Activated T-cell treated with anti-CD3 and anti-CD28 coated beads, Interleukin-2, amount 50 U/mL, for 48 hours (primary cell): ENCODE data around the gene PWWP2B.
A peak's percentile ranks its signal among the peaks of the same experiment; 100 is the strongest.
"Not testable (repeated sequence)": the region's sequence is repeated elsewhere in the genome, so short reads cannot be mapped to it uniquely, and the experiment has no call there.

Experiments
- DNase-seq, 2 experiments: peaks; one replicate each; pipeline ENCODE4 v3.0.0-alpha.2; 2020

PWWP2B gene

DNA sequence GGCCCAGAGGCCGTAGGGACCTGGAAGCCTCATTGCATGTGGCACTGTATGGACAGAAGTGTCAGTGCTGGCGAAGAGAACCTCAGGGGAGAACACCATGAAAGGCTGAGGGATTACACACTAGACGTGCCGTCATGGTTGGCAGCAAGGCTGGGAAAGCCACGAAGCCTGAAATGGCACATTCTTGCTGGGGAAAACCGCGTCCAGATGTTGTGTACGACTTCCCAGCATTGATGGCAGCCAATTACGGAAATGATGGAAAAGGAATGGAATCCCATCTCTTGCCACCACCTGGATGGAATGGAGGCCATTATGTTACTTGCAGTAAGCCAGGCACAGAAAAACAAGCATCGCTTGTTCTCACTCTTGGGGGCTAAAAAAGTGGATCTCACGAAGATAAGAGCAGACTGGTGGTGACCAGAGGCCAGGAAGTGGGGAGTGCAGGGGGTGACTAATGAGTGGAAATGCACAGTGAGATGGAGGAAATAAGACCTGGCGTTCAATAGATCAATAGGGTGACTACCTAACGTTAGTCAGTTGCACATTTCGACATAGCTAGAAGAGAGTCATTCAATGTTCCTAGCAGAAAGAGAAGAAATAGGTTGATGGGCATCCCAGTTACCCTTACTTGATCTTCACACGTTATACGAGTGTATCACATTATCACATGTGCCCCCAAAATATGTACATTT lies 14.6 kb upstream of the PWWP2B start:
- DNase-seq: no peak

DNA sequence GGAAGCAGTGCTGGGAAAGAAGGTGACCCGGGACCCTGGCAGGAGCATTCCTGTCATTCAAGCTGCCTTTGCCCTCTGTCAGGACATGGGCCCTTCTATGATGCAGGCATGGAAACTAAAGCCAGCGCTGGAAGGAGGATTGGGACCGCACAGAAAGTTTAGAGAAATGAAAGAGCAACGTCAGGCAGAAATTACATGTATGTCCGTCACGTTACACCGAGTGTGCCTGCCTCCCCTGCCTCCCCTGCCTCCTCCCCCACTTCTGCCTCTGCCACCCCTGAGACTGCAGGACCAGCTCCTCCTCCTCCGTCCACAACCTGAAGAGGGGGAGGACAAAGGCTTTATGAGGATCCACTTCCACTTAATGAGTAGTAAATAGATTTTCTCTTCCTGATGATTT lies 13.9 kb upstream of the PWWP2B start:
- DNase-seq: no peak

- no peak for DNase-seq
These were observed 13.2 kb upstream of the PWWP2B start for GRCh38 chr10:132383751-132384196.

GRCh38 chr10:132384618-132385388 lies 12.2 kb upstream of the PWWP2B start:
- DNase-seq: no peak

GRCh38 chr10:132385389-132385667 lies 11.7 kb upstream of the PWWP2B start:
- no peak for DNase-seq

GRCh38 chr10:132385721-132386418 lies 11.1 kb upstream of the PWWP2B start:
- DNase-seq: no peak

DNA sequence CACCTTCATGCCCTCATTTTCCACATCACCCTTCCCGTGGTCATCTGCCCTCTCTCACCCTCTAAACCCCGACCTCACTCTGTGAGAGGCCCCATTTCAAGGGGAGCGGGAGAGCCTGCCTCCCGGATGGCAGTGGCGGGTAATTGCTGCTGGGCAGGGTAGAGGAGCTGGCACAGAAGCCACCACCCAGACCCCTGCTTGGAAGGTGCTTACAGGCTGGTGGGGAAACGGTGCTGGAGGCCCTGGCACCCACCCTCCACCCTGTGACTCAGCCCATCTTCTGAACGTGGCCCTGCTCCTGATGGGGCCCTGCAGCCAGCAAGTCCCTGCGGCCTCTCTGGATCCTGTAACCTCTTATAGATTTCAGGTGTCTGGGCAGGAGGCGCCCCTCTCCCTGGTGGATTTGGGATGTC lies 10.6 kb upstream of the PWWP2B start:
- no peak for DNase-seq

- not testable (repeated sequence) for DNase-seq
These were observed 10.1 kb upstream of the PWWP2B start for GRCh38 chr10:132386896-132387295.

DNA sequence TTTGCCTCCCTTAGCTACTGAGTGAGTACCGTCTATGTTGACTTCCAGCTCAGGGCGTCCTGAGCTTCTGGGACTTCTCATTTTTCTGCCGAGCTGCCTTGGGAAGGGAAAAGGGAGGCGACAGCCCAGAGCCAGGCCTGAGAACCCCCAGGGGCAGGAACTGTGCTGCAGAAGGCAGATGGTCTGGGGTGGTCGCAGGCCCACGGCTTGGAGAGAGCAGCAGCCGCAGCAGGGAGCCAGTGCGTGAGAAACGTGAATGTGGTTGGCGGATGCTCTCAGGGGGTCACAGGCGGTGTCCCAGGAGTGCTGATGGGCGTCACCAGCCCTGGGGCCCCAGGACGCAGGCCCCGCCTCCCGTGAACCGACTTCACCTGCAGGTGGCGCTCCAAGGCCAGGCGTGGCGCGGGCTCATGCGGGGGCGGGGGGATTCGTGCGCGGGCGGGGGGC lies 9.2 kb upstream of the PWWP2B start:
- DNase-seq: peak; percentile 84 to 85

- DNase-seq: peak in 1 of 2 experiments; percentile 43
These were observed 8.0 kb upstream of the PWWP2B start for GRCh38 chr10:132388891-132389432.

DNA sequence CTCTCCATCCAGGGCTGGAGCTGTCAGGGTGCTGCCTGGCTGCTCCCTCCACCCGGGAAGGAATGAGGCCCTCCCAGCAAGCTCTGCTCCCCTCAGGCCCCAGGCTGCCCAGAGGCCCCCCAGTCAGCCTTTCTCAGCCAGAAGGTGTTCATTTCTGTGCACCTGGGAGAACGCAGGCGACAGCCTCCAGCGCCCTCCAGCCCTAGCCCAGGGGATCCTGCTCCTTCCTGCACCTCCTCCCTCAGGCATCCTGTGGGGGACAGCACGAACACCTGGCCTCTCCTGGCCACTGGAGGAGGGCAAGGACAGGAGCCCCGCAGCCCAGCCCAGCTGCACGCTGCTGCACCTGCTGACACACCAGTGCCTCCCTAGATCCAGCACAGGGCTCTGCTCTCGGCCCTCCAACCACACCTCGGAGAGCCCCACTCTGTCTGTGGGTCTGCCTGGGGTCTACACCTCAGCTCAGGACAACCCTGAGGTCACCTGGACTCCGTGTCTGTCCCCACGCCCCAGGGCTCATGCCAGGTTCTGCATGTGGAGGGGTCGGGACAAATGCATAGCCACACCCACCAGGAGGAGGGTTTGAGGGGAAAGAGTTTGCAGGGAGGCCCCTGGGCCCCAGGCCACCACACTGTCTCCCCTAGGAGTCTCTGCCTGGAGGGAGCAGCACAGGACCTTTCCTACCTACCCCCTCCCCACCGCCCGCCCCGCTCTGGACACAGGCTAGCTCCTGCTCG lies 7.4 kb upstream of the PWWP2B start:
- no peak for DNase-seq

DNA sequence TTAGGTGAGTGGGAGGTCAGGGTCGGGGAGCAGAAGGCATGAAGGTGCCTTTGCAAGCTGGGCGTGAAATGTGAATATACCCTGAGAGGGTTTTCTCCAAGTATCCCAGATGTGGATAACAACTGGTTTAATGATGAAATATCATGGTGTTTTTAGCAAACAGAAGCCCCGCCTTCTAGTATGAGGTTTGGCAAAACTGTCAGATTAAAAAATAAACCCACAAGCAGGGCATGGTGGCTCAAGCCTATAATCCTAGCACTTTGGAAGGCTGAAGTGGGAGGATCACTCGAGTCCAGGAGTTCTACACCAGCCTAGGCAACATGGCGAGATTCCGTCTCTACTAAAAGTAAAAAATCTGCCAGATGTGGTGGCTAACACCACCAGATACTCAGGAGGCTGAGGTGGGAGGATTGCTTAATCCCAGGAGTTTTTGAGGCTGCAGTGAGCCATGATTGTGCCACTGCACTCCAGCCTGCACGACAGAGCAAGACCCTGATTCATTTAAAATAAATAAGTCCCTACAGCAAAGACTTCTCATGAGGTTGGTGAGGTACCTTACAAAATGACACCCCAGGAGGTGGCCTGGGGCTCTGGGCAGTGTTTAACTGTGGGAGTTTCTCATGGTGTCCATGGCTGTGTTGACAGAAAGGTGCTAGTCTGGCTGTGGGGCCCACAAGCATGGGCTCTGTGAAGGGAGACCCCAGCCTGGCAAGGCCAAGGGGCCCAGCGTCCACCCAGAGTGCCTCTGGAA lies 6.7 kb upstream of the PWWP2B start:
- no peak for DNase-seq

DNA sequence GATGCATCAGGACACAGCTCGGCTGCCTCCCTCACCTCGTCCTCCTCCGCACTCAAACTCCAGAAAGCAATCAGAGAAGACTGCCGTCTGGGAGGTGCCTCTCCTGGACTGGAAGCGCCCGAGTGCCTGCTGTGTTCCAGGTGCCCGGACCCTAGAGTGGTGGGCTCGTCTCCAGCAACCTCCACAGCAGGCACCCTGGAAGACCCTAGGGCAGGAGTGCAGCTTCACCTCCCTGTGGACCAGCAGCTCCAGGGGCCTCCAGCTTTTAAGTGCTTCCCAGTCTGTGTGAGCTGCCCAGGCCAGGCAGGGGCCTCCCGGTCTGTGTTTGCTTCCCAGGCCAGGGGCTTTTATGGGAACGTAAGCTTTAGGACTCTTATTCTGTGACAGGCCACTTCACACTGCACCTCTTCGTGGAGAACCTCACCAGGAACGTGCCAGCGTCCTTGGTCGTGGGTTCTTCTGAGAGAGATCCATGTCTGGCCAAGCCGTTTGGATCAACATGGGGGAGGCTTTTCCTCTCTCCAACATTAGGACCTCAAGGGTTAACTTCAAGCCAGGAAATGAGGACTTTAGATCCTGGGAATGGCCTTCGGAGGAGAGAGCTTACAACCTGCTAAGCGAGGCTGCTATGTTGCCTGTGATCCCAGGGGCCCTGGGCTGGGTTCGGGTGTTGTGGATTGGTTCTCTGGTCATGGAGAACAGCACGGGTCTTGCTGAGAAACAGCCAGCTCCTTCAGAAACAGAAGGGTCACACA lies 5.9 kb upstream of the PWWP2B start:
- DNase-seq: no peak

DNA sequence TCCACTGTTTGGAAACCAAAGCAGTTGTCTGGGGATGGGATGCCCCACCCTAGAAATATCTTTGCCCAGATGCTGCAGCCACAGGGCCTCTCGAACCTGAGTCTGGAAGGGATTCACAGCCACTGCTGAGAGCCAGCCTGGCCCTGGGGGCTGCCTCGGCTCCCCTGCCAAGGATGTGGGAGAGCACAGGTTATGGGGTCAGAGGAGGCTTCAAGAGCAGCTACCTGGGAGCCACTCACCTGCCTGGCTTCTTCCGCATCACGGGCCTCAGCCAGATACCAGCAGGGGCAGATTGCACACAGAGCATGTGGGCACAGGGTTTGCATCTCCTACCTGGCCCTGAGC lies 5.4 kb upstream of the PWWP2B start:
- DNase-seq: no peak

DNA sequence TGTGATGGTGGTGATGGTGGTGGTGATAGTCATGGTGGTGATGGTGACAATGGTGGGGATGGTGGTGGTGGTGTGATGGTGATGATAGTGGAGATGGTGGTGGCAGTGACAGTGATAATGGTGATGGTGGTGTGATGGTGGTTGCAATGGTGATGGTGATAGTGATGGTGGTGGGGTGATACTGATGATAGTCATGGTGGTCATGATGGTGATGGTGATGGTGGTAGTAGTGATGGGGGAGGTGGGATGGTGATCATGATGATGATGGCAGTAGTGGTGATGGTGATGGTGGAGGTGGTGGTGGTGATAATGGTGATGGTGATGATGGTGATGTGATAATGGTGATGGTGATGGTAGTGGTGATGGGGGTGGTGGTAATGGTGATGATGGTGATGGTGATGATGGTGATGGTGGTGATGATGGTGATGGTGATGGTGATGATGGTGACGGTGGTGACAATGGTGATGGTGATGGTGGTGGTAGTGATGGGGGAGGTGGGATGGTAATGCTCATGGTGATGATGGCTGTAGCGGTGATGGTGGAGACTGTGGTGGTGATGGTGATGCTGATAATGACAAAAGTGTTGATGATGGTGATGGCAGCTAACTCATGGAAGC lies 4.7 kb upstream of the PWWP2B start:
- DNase-seq: no peak

DNA sequence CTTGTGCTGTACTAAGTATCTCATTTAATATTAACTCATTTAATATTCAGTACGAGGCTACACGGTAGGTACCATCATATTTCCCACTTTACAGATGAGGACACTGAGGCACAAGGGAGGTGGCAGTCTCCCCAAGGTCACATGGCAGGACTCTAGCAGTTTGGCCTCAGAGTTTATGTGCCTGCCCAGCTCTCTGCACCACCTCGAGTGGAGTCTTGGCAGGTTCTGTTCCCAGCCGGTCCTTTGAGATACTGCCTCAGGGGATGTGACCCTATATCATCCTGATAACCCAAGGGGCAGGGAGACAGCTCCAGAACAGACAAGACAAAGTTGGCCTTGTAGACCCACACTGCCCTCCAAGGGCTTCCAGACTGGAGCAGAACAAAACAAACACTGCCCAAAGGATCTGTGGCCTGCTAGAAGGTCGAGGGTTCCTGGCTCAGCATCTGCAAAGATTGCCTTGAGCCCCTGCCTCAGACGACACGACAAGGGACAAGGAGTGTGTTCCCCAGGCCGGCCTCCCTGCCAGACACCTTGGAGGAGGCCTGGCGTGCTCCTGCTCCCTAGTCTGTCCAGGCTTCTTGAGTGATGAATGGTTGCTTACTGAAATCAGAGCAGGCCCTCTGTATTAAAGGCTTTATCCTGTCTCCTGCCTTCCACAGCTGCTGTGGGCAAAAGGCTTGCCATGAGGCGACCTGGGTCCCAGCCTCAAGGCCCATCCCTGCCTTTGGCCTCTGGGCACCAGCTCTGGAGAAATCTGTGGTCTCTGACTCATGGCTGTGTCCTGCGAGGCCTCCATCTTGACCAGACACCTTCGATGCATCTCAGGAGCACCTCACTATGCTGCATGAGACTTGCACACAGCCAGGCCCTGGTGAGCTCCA lies 3.9 kb upstream of the PWWP2B start:
- DNase-seq: no peak

- DNase-seq: no peak
These were observed 3.3 kb upstream of the PWWP2B start for GRCh38 chr10:132393695-132394181.

- DNase-seq: no peak
These were observed 2.7 kb upstream of the PWWP2B start for GRCh38 chr10:132394201-132394811.
